ENCODE results near the gene EHMT1.
A peak's percentile ranks its signal among the peaks of the same experiment; 100 is the strongest.
"Not testable (repeated sequence)": the region's sequence is repeated elsewhere in the genome, so short reads cannot be mapped to it uniquely, and the experiment has no call there.

The EHMT1 gene

DNA sequence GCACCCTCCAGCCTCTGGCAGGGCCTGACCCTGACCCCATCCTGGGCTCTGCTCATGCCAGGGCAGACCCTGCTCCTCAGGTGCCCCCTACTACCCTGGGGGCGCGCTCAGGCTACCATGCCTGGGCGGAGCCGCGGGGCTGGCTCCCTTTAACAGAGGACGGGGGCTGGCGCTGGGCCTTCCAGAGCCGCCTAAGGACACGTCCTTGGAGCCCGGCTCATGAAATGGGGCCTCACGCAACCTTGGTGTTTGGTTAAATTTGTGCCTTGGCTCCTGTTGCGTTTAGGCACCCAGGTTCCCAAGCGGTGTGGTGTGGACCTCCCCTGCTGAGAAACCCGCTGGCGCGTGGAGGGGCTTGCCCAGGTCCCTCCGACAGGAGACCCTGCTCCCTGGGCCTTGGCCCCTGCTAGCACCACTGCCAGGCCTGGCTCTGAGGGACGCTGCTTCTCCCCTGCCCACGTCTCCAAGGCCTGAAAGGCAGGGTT is 3.4 kb upstream of the EHMT1 start:
- no peak for DNase-seq

DNA sequence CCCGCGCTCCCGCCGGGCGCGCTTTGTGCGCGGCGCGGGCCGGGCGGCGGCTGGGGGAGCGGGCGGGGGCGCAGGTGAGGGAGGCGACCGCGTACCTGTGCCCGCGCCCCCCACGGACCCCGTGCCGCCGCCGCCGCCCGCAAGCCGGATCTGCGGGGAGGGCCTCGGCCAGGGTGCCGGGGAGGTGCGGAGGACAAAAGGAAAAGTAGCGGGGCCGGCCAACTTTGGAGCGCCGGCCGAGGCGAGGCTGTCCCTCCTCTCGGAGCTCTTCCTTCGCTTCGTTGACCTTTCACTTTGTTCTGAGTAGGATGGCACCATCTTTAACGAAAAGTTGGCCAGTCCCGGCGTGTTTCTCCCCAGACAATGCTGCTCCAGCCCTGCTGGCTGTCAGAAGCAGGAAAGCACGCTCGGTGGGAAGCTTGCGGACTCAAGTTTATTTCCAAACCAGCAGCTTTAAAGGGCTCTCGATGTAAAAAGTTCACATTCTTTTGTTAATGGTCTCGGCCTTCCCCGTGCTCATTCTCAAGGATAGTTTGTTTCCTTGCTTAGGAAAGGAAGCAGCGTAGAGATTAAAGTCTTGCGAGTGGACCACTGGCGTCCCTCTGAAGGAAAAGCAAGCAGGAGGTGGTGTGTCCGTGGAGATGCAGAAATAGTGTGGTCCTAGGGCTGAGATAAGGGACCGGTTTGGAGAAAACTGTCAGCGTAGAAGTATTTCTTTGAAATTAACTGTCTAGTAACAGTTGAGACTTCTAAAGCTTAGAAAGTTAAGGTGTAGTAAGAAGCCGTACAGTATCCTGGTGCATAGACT is 639 bp downstream of the EHMT1 start:
- DNase-seq = peak; percentile 45

DNA sequence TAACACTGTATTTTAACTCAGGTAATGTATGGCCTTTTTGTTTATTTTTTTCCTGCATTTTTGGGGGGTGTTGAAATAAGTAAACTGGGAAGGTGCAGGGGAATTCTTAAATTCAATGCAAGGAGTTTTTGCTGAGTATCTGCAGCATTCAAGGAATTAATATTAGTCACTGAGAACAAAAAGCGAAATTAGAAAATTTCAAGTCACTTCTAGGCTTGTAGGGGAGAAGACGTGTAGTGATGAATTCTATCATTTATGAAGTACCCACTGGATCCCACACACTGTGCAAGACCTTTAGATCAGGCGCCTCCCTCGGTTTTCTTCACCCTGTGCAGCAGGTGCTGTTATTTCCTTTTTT is 1.2 kb downstream of the EHMT1 start:
- DNase-seq = no peak

DNA sequence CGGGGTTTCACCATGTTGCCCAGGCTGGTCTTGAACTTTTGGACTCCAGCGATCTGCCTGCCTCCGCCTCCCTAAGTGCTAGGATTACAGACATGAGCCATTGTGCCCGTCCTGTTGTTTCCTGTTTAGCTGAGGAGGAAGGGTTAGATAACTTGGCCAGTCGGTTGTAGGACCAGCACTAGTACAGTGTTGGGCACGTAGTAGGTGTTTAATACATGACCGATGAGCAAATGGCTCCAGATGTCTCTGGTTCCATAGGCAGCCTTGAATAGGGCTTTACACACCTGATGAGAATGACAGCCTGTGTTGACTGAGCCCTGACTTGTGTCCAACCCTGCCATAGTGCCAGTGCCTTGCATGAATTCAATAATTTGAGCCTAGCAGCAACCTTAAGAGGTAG is 1.8 kb downstream of the EHMT1 start:
- no peak for DNase-seq

DNA sequence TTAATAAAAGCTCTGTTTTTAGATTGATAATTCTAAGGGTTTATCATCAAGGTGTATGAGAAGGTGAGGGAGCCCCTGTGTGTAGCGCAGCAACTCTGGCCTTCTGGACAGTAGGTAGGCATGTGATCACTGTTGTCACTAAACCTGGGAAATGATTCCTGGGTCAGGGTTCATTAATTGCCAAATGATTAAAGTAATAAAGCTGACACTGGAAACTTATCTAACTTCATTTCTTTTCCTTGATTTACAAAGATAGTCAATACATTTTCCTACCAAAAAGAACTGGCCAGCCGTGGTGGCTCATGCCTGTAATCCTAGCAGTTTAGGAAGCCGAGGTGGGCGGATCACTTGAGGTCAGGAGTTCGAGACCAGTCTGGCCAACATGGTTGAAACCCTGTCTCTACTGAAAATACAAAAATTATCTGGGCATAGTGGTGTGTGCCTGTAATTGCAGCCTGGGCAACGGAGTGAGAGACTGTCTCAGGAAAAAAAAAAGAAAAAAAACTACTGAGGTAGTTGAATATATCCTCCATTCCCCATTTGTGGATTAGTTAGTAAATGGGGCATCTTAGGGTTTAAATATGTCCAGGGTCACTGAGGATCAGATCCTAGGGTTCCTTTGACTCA is 2.4 kb downstream of the EHMT1 start:
- peak; percentile 35 for DNase-seq

DNA sequence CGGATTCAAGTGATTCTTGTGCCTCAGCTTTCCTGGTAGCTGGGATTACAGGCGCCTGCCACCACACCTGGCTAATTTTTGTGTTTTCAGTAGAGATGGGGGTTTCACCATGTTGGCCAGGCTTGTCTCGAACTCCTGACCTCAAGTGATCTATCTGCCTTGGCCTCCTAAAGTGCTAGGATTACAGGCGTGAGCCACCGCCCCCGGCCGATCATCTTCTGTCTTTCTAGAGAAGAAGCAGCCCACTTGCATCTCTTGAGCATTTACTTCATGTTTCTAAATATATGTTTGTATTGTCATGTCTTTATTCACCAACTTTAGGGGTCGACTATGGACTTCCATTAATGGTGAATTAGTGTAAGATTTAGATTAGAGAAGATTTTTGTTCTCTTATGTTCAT is 3.4 kb downstream of the EHMT1 start:
- not testable (repeated sequence) for DNase-seq

DNA sequence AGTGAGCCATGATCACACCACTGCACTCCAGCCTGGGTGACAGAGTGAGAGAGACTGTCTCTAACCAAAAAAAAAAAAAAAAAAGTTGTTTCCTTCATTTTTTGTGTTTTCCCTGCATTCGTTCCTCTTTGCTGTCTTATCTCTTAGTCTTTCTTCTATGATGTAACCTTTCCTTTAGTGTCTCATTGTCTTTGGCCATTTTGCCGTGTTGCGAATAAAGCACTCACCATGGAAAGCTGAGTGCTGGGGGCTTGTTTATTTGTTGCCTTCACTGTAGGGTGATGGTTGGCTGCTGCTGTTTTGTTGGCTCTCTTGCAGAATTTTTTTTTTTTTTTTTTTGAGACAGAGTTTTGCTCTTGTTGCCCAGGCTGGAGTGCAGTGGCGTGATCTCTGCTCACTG is 7.7 kb downstream of the EHMT1 start:
- no peak for DNase-seq

DNA sequence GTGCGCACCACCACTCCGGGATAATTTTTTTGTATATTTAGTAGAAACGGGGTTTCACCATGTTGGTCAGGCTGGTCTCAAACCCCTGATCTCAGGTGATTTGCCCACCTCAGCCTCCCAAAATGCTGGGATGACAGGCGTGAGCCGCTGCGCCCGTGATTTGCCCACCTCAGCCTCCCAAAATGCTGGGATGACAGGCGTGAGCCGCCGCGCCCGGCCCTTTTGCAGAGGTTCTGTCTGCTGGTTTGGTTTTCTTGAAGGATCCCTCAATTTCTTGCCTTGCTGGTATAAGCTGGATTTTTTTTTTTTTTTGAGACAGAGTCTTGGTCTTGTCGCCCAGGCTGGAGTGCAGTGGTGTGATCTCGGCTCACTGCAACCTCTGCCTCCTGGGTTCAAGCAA is 8.6 kb downstream of the EHMT1 start:
- not testable (repeated sequence) for DNase-seq

DNA sequence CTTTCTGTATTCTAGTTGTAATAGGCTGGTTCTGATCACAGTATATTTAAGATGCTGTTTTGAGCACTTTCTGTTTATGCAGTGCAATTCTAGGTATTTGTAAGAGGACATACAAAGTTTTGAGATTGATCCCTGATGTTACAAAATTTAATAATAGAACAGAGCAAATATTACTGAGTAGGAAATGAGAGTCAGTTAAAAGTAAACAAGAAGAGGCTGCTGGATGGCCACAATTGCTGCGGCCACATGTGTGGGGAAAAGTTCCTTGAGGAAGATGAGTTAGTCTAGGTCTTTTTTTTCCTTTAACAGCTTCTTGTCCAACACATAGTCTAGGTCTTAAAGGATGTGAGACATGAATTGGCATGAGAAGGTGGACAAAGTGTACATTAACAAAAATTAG is 11.3 kb downstream of the EHMT1 start:
- no peak for DNase-seq

DNA sequence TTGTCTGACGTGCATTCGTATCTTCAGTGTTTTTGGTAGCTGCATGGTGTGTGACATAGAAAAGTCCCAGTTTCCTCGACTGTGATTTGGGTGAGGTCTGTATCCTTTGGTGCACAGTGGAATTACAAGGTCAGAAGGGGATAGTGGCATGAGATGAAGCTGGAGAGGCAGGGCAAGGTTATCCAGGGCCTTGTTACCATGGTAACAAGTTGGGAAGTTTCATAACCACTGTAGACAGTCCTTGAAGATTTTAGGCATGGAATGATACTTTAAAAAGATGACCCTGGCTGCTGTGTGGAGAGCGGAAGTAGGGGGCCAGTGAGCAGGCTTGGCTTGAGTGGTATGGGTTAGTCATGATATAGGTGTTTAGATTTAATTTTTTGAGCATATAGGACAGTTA is 11.9 kb downstream of the EHMT1 start:
- no peak for DNase-seq

DNA sequence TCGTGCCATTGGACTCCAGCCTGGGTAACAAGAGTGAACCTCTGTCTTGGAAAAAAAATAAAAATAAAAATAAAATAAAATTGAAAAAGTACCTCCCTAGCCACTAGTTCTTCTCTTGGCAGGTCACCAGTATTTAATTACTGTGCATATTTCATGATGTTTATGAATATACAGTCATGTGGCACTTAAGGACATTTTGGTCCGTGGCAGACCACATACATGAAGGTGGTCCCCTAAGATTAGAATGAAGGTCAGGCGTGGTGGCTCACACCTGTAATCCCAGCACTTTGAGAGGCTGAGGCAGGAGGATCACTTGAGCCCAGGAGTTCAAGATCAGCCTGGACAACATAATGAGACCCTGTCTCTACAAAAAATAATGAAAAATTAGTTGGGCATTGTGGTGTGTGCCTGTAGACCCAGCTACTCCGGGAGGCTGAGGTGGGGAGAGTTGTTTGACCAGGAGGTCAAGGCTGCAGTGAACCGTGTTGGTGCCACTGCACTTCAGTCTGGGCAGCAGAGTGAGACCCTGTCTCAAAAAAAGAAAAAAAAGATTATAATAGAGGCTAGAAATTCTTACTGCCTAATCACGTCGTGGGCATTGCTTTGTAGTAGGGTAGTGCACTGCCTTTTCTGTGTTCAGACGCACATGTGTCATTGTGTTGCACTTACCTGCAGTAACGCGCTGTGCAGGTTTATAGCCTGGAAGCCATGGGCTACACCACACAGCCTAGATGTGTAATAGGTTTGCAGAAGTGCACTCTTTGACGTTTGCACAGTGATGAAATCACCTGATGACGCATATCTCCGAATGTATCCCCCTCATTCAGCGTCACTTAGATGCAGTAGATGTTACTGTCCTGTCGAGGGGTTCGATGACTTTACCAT is 12.8 kb downstream of the EHMT1 start:
- no peak for DNase-seq

DNA sequence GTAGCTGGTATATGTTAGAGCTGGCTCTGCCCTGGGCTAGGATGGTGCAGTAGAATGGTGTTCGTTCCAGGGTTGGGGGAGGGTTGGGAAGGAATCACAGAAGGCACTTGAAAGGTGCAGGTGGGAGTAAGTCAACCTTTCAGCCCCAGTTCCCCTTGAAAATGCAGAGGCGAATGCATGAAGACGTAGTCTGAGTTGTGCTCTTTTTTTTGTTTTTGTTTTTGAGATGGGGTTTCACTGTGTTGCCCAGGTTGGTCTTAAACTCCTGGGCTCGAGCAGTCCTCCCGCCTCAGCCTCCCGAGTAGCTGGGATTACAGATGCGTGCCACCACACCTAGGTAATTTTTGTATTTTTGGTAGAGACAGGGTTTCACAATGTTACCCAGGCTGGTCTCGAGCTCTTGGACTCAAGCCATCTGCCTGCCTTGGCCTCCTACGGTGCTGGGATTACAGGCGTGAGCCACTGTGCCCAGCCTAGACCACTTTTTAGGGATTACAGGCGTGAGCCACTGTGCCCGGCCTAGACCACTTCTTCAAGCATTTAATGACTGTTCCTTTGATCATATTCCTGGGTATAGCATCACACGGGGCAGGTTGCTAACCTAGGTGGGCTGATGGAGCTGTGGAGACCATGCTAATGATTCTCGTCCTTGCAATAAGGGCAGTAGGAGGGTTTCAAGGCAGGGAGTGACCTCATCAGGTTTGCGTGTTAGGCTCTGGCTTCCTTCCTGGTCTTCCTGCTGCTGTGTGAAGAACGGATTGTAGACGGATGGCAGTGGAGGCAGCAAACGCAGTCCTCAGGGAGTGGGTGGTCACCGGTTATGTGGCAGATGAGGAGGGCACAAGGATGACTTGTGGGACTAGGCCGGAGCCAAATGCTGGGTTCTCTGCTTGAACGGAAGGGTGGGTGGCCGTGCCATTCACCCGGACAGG is 13.7 kb downstream of the EHMT1 start:
- no peak for DNase-seq

DNA sequence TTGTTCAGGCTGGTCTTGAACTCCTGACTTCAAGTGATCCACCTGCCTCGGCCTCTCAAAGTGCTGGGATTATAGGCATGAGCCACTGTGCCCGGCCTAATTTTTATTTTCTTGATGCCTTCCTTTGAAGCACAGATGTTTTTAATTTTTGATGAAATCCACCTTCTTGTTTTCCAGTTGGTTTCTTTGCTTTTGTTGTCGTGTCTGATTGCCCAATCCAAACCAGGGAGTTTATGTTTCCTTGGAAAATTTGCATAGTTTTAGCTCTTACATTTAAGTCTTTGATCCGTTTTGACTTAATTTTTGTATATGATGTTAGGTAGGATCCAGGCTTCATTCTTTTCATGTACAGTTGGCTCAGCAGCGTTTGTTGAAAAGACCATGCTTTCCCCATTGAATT is 15.2 kb downstream of the EHMT1 start:
- no peak for DNase-seq

DNA sequence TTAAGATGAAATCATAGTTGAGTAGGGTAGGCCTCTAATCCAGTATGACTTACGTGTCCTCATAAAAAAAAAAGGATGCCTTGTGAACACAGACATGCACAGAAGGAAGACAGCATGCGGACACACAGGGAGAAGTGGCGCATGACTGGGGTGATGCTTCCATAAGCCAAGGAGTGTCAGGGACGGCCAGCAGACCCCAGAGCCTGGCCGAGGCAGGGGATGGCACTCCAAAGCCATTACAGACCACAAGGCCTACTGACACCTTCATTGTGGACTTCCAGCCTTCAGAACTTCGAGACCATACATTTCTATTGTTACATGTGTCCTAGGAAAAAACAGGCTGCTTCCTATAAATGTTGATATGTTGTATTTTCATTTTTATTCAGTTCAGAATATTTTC is 19.9 kb downstream of the EHMT1 start:
- DNase-seq = no peak

DNA sequence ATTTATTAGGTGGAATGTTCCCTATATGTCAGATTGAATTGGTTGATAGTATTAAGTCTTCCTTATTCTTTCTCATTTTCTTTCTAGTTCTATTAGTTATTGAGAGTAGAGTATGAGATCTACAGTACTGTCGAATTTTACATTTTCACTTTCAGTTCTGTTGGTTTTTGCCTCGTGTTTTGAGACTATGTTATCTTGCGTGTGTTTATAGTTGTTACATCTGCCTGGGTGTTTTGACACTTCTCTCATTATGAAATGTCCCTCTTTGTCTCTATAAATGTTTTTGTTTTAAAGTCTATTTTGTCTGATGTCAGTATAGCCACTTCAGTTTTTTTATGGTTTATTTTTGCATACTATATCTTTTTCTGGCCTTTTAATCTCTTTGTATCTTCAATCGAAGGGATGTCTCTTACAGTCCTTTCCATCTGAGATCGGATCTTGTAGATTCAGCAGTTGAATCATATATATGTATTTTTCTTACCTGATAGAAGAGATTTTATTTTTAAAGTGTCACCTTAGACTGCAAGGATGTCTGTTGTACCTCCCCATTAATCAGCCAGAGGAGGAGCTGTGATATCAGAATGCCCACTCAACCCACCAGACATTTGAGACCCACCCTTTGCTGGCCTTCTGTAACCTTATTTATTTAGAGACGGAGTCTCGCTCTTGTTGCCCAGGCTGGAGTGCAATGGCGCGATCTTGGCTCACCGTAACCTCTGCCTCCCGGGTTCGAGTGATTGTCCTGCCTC is 20.7 kb downstream of the EHMT1 start:
- DNase-seq = no peak

DNA sequence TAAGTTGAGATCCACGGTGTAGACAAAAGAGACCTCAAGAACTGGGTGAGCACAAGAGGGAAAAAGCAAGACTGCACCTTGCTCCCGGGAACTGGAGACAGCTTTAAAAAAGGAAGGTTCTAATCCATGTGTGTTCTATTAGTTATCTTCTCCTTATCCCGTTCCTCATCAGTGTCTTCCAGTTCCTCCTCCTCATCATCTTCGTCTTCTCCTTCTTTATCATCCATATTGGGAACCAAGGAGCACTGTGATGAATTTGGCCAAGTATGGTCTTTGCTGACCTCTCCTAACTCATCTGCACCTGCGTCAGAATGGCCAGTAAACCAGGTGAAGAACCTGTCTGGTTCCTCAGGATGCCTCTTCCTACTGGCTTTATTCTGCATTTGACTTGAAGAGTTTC is 22.1 kb downstream of the EHMT1 start:
- no peak for DNase-seq

DNA sequence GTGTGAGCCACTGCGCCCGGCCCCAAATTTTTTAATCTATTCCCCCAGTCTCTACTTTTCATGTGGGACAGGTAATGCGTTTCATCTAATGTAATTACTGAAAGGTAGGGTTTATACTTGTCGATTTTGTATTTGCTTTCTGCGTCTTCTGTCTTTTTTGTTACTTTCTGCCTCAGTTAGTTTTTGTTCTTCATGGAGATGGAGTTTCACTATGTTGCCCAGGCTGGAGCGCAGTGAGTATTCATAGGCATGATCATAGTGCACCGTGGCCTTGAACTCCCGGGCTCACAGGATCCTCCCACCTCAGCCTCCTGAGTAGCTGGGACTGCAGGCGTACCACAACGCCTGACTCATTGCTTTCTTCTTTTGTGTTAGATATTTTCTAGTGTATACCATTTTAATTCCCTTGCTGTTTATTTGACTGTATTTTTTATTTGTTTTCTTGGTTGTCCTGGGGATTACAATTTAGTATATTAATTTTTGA is 23.4 kb downstream of the EHMT1 start:
- no peak for DNase-seq

DNA sequence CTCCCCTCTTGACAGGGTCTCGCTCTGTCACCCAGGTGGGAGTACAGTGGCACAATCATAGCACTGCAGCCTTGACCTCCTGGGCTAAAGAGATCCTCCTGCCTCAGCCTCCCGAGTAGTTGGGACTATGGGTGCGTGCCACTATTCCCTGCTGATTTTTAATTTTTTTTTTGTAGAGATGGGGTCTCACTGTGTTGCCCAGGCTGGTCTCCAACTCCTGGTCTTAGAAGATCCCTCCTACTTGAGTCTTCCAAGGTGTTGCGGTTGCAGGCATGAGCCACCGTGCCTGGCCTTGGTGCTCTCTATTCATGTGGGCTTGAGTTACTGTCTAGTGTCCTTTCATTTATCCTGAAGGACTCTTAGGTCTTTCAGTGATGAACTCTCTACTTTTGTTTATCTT is 24.1 kb downstream of the EHMT1 start:
- no peak for DNase-seq

DNA sequence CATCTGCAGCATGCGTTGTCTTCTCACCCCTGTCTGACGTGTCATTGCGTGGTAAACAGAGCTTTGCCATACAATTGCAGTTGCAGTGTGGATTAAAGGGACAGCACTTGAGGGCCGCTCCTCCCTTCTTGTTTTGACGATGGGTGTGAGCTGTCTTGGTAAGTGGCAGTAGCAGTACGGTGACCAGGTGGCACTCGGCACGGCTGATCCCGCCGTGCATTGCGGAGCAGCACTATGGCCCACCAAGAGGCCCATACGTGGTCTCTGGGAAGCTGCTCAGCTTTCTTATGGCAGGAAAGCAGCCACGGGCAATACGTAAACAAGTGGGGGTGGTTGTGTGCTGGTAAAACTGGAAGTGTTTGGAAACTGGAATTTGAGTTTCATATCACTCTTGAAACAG is 25.1 kb downstream of the EHMT1 start:
- no peak for DNase-seq

DNA sequence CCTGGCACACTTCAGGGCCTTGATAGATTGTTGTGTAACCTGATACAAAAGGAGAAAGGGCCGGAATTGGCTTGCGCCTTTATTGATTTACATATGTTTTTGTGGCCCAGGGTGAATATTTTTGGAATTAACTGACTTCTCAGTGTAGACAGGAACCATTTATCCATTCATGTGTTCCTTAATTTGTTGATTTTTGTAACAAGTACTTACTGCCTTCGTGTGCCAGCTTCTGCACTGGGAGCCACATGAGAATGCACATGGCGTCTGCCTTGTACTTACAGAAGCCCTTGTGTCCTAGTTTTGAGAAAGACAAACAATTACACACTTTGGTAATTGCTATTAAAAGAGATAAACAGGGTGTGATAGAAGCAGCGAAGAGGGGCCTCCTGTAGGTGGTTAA is 26.4 kb downstream of the EHMT1 start:
- DNase-seq = no peak

DNA sequence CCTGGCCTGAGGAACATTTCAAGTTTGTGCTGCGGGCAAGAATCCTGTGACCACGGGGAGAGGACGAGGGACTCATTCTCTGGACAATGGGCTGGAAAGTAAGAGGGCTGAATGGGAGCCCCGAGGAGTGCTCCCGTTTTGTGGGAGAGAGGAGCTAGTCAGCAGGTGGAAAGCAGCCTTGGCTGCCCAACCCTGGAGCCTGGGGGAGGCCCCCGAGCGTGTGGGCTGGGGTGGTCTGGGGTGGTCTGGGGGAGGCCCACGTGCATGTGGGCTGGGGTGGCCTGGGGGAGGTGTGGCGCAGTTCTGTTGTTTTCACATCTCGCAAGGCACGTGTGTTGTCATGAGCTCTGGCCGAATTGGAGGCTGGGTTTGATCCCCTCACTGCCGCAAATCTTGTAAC is 27.5 kb downstream of the EHMT1 start:
- no peak for DNase-seq
